Head of caudate nucleus (tissue), 42 donors: ENCODE results near the gene CNTFR.
A peak's percentile ranks its signal among the peaks of the same experiment; 100 is the strongest.

Source experiments
- DNase-seq, 42 donors: peaks; one replicate each; pipeline versions ENCODE4 v3.0.0 to v3.0.0-alpha.2; 2020 to 2021; ENCODE audit warnings: mixed read lengths in 7 of 42
- intact Hi-C: fragments of 100-400 bp; cut with DNase I; formaldehyde crosslinking; loops from one replicate; pipeline ENCODE4 v1.15.0; 2022

The CNTFR gene

GRCh38 chr9:34562135-34562745 lies 27.3 kb downstream of the CNTFR start:
- DNase-seq: no peak
- intact Hi-C loops: no loop called here

- DNase-seq: no peak
- intact Hi-C loops: no loop called here
These were observed 28.8 kb downstream of the CNTFR start for GRCh38 chr9:34560599-34561214.

- DNase-seq: peak in 39 of 42 donors; percentile 34 to 93 (median 64)
- intact Hi-C loops: no loop called here
These were observed 29.7 kb downstream of the CNTFR start for GRCh38 chr9:34559624-34560455.

GRCh38 chr9:34558919-34559623 lies 30.5 kb downstream of the CNTFR start:
- DNase-seq: no peak
- intact Hi-C loops: no loop called here

- no peak for DNase-seq
- intact Hi-C loops: no loop called here
These were observed 31.2 kb downstream of the CNTFR start for GRCh38 chr9:34558364-34558763.

- DNase-seq: no peak
- intact Hi-C loops: no loop called here
These were observed 31.9 kb downstream of the CNTFR start for GRCh38 chr9:34557426-34558321.

- intact Hi-C loops: no loop called here
These were observed 32.6 kb downstream of the CNTFR start for GRCh38 chr9:34556949-34557348.

GRCh38 chr9:34555936-34556525 lies 33.5 kb downstream of the CNTFR start:
- DNase-seq: no peak
- intact Hi-C loops: no loop called here

More at GRCh38 chr9:34556949-34557348, 32.6 kb downstream of the CNTFR start:
- no peak for DNase-seq

GRCh38 chr9:34555500-34555899 lies 34.0 kb downstream of the CNTFR start:
- DNase-seq: peak in 1 of 42 donors; percentile 15
- intact Hi-C loops: no loop called here

GRCh38 chr9:34555002-34555348 lies 34.5 kb downstream of the CNTFR start:
- intact Hi-C loops: no loop called here
- peak in 1 of 42 donors; percentile 17 for DNase-seq

- peak in 4 of 42 donors; percentile 4 to 22 (median 9) for DNase-seq
- intact Hi-C loops: no loop called here
These were observed 35.1 kb downstream of the CNTFR start for GRCh38 chr9:34554211-34555001.

GRCh38 chr9:34553511-34554021 lies 36.0 kb downstream of the CNTFR start:
- peak in 6 of 42 donors; percentile 5 to 40 (median 20) for DNase-seq
- intact Hi-C loops: no loop called here

GRCh38 chr9:34552986-34553385 lies 36.5 kb downstream of the CNTFR start:
- intact Hi-C loops: no loop called here
- peak in 4 of 42 donors; percentile 5 to 26 (median 18) for DNase-seq

GRCh38 chr9:34552606-34552981 lies 36.9 kb downstream of the CNTFR start:
- intact Hi-C loops: no loop called here
- peak in 6 of 42 donors; percentile 5 to 35 (median 22) for DNase-seq

- peak in 8 of 42 donors; percentile 5 to 25 (median 15) for DNase-seq
- intact Hi-C loops: no loop called here
These were observed 37.5 kb downstream of the CNTFR start for GRCh38 chr9:34551751-34552605.

- DNase-seq: peak in 9 of 42 donors; percentile 6 to 25 (median 9)
- intact Hi-C loops: no loop called here
These were observed 38.7 kb downstream of the CNTFR start for GRCh38 chr9:34550681-34551270.
